Measurements from ENCODE around the gene TRPM3. TPM values are rescaled to one million over a fixed set of nuclear protein-coding genes. Genes with fewer than 3 reads are reported as not detected.

TRPM3 gene
- total and polyA plus RNA-seq, 2 of the 13 experiments (the other 11 are each of a cell fraction or from before 2014, with no cell fraction given): not detected

GRCh38 chr9:71136696-71137095 lies 15.3 kb upstream of the TRPM3 start:
- no TSS peak for BruUV-seq (replicated peaks)
- Histone ChIP-seq H3K27me3 (ENCODE audit: control insufficient read depth in 1 of 2, insufficient read depth in 2 of 2, low read length in 2 of 2) (no peaks in the 10 kb centered on the region), H3K9ac (ENCODE audit: insufficient read depth, low read depth, low read length) (no peak overlapping the region), H4K20me1 (ENCODE audit: insufficient read depth, low read length) (no peaks in the 10 kb centered on the region), H3K9me3 (ENCODE audit: low read length) (no peaks in the 10 kb centered on the region), H3K4me1 (ENCODE audit: insufficient read depth, low read length) (no peaks in the 10 kb centered on the region), H3K4me3 (replicated peaks in 1 of 3; ENCODE audit: insufficient read depth in 1 of 3, low read depth in 2 of 3, low read length in 3 of 3) (no peak overlapping the region), H2AFZ (ENCODE audit: low read length) (no peak overlapping the region), H3K36me3 (replicated peaks in 1 of 2; ENCODE audit: control insufficient read depth in 1 of 2, insufficient read depth in 2 of 2, low read length in 2 of 2) (no peaks in the 10 kb centered on the region), H3K4me2 (ENCODE audit: low read depth, low read length) (no peak overlapping the region), H3K79me2 (ENCODE audit: insufficient read depth, low read length) (no peaks in the 10 kb centered on the region), H3K27ac (ENCODE audit: extremely low read length, insufficient read depth, low read length) (no peak overlapping the region)
- CTCF ChIA-PET (ENCODE audit: low intra/inter-chr PET ratio, low total read pairs): no interaction called here
- in situ Hi-C loops (cut with HindIII; ENCODE audit: extremely low pct_ligation_motif_present, low pct_unique_long_range_greater_than_20kb) (no loop called here), intact Hi-C loops (cut with micrococcal nuclease; ENCODE audit: unreplicated experiment) (no loop called here)
- no peak for DNase-seq (ENCODE audit: low spot score)
- POLR2A ChIA-PET: no interaction called here
- 65% methylated on average over 6 of the region's 6 CpGs for WGBS (ENCODE audit: low lambda C conversion rate)
- FAIRE-seq: no peak
- no peak for TF ChIP-seq ELF4 (CRISPR knock-in tag; IDR thresholded peaks at IDR 0.05; ENCODE audit: borderline replicate concordance)
- TF ChIP-seq ZEB1 (IDR thresholded peaks at IDR 0.05; ENCODE audit: insufficient replicate concordance, low read depth): no peak
- TF ChIP-seq PAX8 (CRISPR knock-in tag; IDR thresholded peaks at IDR 0.05; ENCODE audit: borderline replicate concordance): no peak
- TF ChIP-seq ZFAT (CRISPR knock-in tag; conservative IDR thresholded peaks at IDR 0.05): no peak
- no peak for TF ChIP-seq ZNF234 (CRISPR knock-in tag; conservative IDR thresholded peaks at IDR 0.05)
- no peak for TF ChIP-seq ZNF552 (CRISPR knock-in tag; IDR thresholded peaks at IDR 0.05; ENCODE audit: borderline replicate concordance)
- no peak for TF ChIP-seq BRF2 (CRISPR knock-in tag; IDR thresholded peaks at IDR 0.05)
- no peak for TF ChIP-seq CBFB (CRISPR knock-in tag; IDR thresholded peaks at IDR 0.05)
- no peak for TF ChIP-seq ZNF496 (CRISPR knock-in tag; IDR thresholded peaks at IDR 0.05; ENCODE audit: insufficient replicate concordance)
- no peak for TF ChIP-seq MTF1 (CRISPR knock-in tag; IDR thresholded peaks at IDR 0.05)
- no peak for TF ChIP-seq HDAC1 (CRISPR knock-in tag; IDR thresholded peaks at IDR 0.05)
- no peak for TF ChIP-seq GATAD2A (CRISPR knock-in tag; IDR thresholded peaks at IDR 0.05)
- TF ChIP-seq HNRNPL (IDR thresholded peaks at IDR 0.05; ENCODE audit: low read depth, low read length): no peak
- TF ChIP-seq THYN1 (CRISPR knock-in tag; IDR thresholded peaks at IDR 0.05; ENCODE audit: borderline replicate concordance, low read depth): no peak
- TF ChIP-seq PITX1 (CRISPR knock-in tag; IDR thresholded peaks at IDR 0.05): no peak
- no peak for TF ChIP-seq ZNF816 (CRISPR knock-in tag; IDR thresholded peaks at IDR 0.05; ENCODE audit: borderline replicate concordance)
- ATAC-seq: no peak

Measured in HepG2 (cell line).